Right lobe of liver (tissue), 6 donors: ENCODE results near the gene MAPKAP1. TPM values are rescaled to one million over a fixed set of nuclear protein-coding genes. Genes with fewer than 3 reads are reported as not detected.
"Not testable (repeated sequence)": the region's sequence is repeated elsewhere in the genome, so short reads cannot be mapped to it uniquely, and the experiment has no call there.

Source experiments
- ATAC-seq, 4 donors: fragments of 200-7000 bp; cut with Tn5 transposase; one replicate each; pipeline ENCODE4 v1.9.1; 2020; ENCODE audit warnings: mild to moderate bottlenecking in 4 of 4, moderate library complexity in 4 of 4
- DNase-seq, 3 donors: peaks; one replicate each; pipeline ENCODE4 v3.0.0-alpha.2; 2020
- H3K27ac ChIP-seq, 3 donors: fragments of 200-600 bp; one replicate each; pipeline ENCODE4 v1.8.0; 2022
- H3K27me3 ChIP-seq, 2 donors: fragments of 200-600 bp; one replicate each; pipeline ENCODE4 v1.8.0; 2022
- H3K36me3 ChIP-seq, 4 donors: fragments of 200-600 bp; sonication (generic) in 1 of 4; one replicate each; pipeline versions ENCODE4 v1.5.1 to v1.8.0; 2017 to 2022; ENCODE audit warnings: control low read depth in 1 of 4
- H3K4me1 ChIP-seq, 4 donors: fragments of 200-600 bp; sonication (generic) in 1 of 4; one replicate each; pipeline versions ENCODE4 v1.5.1 to v1.8.0; 2017 to 2022; ENCODE audit warnings: control low read depth in 1 of 4
- H3K4me3 ChIP-seq, 3 donors: fragments of 200-600 bp; one replicate each; pipeline ENCODE4 v1.8.0; 2022
- H3K9me3 ChIP-seq, 4 donors: fragments of 200-600 bp; sonication (generic) in 1 of 4; one replicate each; pipeline versions ENCODE4 v1.5.1 to v1.8.0; 2017 to 2022; ENCODE audit warnings: control low read depth in 1 of 4
- POLR2A ChIP-seq: fragments of 450-650 bp; IDR thresholded peaks from one replicate; pipeline ENCODE4 v1.6.1; 2017; ENCODE audit warnings: antibody characterized with exemption, mild to moderate bottlenecking
- WGBS: methylation state at CpG from one replicate; pipeline ENCODE4 v1.1.6; 2018; ENCODE audit warnings: low coverage, low lambda C conversion rate; ENCODE audit not compliant: insufficient coverage; ENCODE audit errors: missing lambda C conversion rate; 5-methylcytosine and 5-hydroxymethylcytosine counted together
- intact Hi-C, 2 donors: fragments of 100-400 bp; cut with DNase I; formaldehyde crosslinking; loops; one replicate each; pipeline versions ENCODE4 v1.11.2 to v1.14.1; 2022
- total RNA-seq, 6 experiments: library from RNA; depleted of rRNA in 2 of 6; stranded (reverse); fragments of >200 nt in 2 of 6; fragmentation: NEBNext Ultra II Directional in 3 of 6; extraction: Animal tissue kit (Norgen Biotek cat#: 25700) in 3 of 6; gene quantifications; one replicate each; pipeline versions ENCODE4 v1.1.0 to v1.2.4, GENCODE V29; 2016 to 2023
- TF ChIP-seq, protein P1 (sequence below), 4 donors: fragments of 200-600 bp in 3 of 4; fragments of 450-650 bp in 1 of 4; IDR thresholded peaks; one replicate each; pipeline versions ENCODE4 v1.5.1 to v1.8.0; 2016 to 2022; ENCODE audit warnings: antibody characterized with exemption in 4 of 4, mild to moderate bottlenecking in 2 of 4
- donor health status: DM: no; HTN: yes; CAD: no.
- donor health status: DM: no; HTN: no; CAD: no.
- donor health status: DM: no; HTN: no; CAD: no.
- donor health status: DM: no; HTN: yes; CAD: no.
- donor health status: DM: no; HTN: yes; CAD: no.

The MAPKAP1 gene
- total RNA-seq, 6 experiments from 2014 or later = 29.6 to 53.2 (median 48.3) TPM

DNA sequence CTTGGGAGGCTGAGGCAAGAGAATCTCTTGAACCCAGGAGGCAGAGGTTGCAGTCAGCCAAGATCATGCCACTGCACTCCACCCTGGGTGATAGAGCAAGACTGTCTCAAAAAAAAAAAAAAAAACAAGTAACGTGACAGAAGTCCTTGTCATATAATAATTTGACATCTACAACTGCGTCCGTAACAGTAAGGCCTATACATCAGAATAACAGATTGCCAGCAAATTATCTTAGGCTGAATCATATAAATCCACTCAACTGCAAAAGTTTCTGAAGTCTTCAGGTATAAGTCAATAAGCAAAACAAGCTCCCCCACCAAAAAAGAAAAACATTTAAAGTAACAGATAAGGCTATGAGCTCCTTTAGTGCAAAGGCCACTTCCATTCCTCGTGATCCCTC is 3.3 kb downstream of the MAPKAP1 start:
- no peak for DNase-seq
- intact Hi-C loops = no loop called here

DNA sequence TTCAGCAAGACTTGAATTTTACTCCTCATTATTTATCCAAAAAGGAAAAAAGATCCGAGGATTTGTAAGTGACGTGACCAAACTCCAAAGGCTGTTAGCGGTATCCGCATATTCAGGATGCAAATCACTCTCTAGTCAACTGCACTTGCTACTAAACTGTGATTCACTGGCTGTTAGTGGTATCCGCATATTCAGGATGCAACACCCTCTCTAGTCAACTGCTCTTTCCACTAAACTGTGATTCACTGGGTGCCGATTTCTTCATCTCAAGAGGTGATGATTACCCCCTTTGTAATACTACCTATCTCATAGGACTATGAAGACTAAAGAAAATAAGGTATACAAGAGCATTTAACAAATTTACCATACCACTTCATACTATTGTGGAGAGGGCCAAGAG is 5.7 kb downstream of the MAPKAP1 start:
- WGBS = 79% methylated on average over 4 of the region's 6 CpGs
- Histone ChIP-seq H3K27me3 (no peaks in the 10 kb centered on the region), H3K4me3 (no peak overlapping the region), H3K36me3 (no peaks in the 10 kb centered on the region), H3K27ac (no peak overlapping the region), H3K9me3 (no peaks in the 10 kb centered on the region), H3K4me1 (peaks cover 0 to 10% (median 5%) of the 10 kb centered on the region in 4 donors)
- ATAC-seq (no peak), DNase-seq (no peak)
- TF ChIP-seq, protein P1, sequence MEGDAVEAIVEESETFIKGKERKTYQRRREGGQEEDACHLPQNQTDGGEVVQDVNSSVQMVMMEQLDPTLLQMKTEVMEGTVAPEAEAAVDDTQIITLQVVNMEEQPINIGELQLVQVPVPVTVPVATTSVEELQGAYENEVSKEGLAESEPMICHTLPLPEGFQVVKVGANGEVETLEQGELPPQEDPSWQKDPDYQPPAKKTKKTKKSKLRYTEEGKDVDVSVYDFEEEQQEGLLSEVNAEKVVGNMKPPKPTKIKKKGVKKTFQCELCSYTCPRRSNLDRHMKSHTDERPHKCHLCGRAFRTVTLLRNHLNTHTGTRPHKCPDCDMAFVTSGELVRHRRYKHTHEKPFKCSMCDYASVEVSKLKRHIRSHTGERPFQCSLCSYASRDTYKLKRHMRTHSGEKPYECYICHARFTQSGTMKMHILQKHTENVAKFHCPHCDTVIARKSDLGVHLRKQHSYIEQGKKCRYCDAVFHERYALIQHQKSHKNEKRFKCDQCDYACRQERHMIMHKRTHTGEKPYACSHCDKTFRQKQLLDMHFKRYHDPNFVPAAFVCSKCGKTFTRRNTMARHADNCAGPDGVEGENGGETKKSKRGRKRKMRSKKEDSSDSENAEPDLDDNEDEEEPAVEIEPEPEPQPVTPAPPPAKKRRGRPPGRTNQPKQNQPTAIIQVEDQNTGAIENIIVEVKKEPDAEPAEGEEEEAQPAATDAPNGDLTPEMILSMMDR (IDR thresholded peaks at IDR 0.05) = no peak
- TF ChIP-seq POLR2A = no peak
- intact Hi-C loops = no loop called here

More for the DNA sequence above, 3.3 kb downstream of the MAPKAP1 start:
- peaks cover 0 to 11% (median 5%) of the 10 kb centered on the region in 4 donors for H3K4me1 ChIP-seq
- no peak overlapping the region for H3K27ac ChIP-seq
- H3K36me3 ChIP-seq = no peaks in the 10 kb centered on the region
- H3K4me3 ChIP-seq = no peak overlapping the region
- no peaks in the 10 kb centered on the region for H3K27me3 ChIP-seq
- H3K9me3 ChIP-seq = no peaks in the 10 kb centered on the region
- no peak for TF ChIP-seq POLR2A
- TF ChIP-seq, protein P1 (IDR thresholded peaks at IDR 0.05) = no peak
- 76% methylated on average over 4 of the region's 4 CpGs for whole genome bisulfite sequencing
- no peak for ATAC-seq

DNA sequence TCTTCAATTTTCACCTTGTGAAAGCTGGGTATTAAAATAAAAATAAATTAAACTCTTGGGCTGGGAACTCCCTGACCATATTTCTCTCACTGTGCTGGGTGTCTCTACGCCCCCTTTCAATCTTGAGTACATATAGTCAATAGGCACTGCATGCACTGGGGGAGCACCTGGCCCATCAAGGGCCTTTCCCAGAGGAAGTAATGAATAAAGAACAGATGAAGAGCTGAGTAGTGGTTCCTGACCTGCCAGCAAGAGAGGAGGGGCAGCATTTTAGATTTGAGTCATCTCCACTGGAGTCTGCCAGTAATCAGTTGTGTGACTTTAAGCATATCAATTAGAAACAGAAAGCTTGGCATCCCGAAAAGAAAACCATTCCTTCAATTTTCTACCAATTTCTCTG is 6.2 kb downstream of the MAPKAP1 start:
- no peak overlapping the region for H3K4me3 ChIP-seq
- DNase-seq (no peak), ATAC-seq (no peak)
- 95% methylated on average over 2 of the region's 2 CpGs for WGBS
- H3K27me3 ChIP-seq = no peaks in the 10 kb centered on the region
- TF ChIP-seq POLR2A = no peak
- TF ChIP-seq, protein P1 (IDR thresholded peaks at IDR 0.05) = no peak
- H3K9me3 ChIP-seq = no peaks in the 10 kb centered on the region
- H3K36me3 ChIP-seq = no peaks in the 10 kb centered on the region
- intact Hi-C loops = no loop called here
- peaks cover 0 to 5% (median 2%) of the 10 kb centered on the region in 4 donors for H3K4me1 ChIP-seq
- no peak overlapping the region for H3K27ac ChIP-seq

DNA sequence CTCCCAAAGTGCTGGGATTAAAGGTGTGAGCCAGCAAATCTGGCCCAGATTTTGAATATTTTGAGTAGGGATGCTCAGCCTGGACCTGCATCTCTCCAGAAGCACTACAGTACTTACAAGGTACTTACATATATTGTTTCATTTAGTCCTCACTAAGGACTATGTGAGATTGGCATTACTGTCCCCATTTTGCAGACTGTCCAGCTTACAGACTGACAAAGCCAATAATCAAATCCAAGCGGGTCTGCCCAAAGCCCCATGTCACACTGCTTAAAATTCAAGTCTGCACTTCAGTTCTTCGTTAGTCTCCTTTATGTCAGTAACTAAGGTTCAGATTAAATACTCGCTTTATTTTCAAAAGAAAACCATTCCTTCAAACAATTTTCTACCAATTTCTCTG is 7.1 kb downstream of the MAPKAP1 start:
- Histone ChIP-seq H3K4me3 (no peak overlapping the region), H3K27ac (no peak overlapping the region), H3K9me3 (no peaks in the 10 kb centered on the region), H3K36me3 (no peaks in the 10 kb centered on the region), H3K4me1 (no peaks in the 10 kb centered on the region), H3K27me3 (no peaks in the 10 kb centered on the region)
- ATAC-seq (no peak), DNase-seq (no peak)
- intact Hi-C loops = no loop called here
- 85% methylated on average over 3 of the region's 3 CpGs for WGBS
- TF ChIP-seq POLR2A = no peak
- TF ChIP-seq, protein P1 (IDR thresholded peaks at IDR 0.05) = no peak

DNA sequence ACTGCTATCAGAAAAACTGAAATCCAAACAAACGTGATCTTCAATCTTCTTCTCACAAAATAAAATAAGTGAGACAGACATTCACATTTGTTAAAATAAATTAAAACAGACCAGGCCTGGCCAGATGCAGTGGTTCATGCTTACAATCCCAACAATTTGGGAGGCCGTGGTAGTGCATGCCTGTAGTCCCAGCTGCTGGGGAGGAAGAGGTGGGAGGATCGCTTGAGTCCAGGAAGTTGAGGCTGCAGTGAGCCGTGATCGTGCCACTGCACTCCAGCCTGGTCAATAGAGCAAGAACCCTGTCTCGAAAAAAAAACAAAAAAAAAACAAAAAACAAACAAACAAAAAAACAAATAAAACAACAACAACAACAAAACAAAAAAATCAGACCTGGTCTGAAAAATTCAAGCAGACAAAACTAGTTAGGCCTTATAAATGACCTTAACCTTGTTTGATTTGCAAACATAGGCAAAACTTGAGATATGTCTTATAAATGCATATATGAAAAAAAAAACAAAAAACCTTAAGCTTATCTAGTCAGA is 10.8 kb downstream of the MAPKAP1 start:
- H3K4me3 ChIP-seq = no peak overlapping the region
- no peaks in the 10 kb centered on the region for H3K9me3 ChIP-seq
- H3K4me1 ChIP-seq = no peaks in the 10 kb centered on the region
- no peak for ATAC-seq
- H3K27me3 ChIP-seq = no peaks in the 10 kb centered on the region
- intact Hi-C loops = no loop called here
- no peak for DNase-seq
- WGBS = 67% methylated on average over 6 of the region's 6 CpGs
- TF ChIP-seq, protein P1 (IDR thresholded peaks at IDR 0.05) = no peak
- no peak for TF ChIP-seq POLR2A
- no peaks in the 10 kb centered on the region for H3K36me3 ChIP-seq
- H3K27ac ChIP-seq = no peak overlapping the region

DNA sequence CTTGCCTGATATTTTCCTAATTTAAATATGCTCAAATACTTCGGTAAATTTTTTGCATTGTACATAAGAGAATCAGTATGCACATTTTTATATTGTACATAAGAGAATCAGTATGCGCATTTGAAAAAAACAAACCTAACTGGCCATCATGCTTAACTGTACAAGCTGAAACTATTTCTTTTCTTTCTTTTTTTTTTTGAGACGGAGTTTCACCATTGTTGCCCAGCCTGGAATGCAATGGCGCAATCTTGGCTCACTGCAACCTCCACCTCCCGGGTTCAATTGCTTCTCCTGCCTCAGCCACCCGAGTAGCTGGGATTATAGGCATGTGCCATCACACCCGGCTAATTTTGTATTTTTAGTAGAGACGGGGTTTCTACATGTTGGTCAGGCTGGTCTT is 11.5 kb downstream of the MAPKAP1 start:
- WGBS = 63% methylated on average over 7 of the region's 8 CpGs
- H3K36me3 ChIP-seq, H3K9me3 ChIP-seq, DNase-seq, H3K4me3 ChIP-seq, ATAC-seq, intact Hi-C loops, H3K27me3 ChIP-seq, H3K4me1 ChIP-seq, H3K27ac ChIP-seq: not testable (repeated sequence)
